Measurements from ENCODE around the gene KIF16B. TPM values are rescaled to one million over a fixed set of nuclear protein-coding genes. Genes with fewer than 3 reads are reported as not detected.

The KIF16B gene
- total and polyA plus RNA-seq, 2 experiments from 2014 or later, result 6.5 to 11.1 TPM

DNA sequence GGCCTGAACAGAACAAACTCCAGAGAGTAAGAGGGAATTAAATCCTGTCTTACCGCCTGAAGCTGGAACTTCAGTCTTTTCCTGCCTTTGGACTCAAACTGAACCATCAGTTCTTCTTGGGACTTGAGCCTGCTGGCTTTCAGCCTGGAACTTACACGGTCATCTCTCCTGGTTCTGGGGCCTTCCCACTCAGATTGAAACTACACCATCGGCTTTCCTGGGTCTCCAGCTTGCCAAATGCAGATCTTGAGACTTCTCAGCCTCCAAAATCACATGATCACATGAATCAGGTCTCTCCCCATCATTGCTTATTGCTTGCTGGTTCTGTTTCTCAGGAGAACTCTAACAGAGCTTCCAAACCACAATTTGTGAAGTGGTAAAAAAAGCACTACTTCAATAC, 276.3 kb downstream of the KIF16B start (continued):
- TF ChIP-seq, protein P1, sequence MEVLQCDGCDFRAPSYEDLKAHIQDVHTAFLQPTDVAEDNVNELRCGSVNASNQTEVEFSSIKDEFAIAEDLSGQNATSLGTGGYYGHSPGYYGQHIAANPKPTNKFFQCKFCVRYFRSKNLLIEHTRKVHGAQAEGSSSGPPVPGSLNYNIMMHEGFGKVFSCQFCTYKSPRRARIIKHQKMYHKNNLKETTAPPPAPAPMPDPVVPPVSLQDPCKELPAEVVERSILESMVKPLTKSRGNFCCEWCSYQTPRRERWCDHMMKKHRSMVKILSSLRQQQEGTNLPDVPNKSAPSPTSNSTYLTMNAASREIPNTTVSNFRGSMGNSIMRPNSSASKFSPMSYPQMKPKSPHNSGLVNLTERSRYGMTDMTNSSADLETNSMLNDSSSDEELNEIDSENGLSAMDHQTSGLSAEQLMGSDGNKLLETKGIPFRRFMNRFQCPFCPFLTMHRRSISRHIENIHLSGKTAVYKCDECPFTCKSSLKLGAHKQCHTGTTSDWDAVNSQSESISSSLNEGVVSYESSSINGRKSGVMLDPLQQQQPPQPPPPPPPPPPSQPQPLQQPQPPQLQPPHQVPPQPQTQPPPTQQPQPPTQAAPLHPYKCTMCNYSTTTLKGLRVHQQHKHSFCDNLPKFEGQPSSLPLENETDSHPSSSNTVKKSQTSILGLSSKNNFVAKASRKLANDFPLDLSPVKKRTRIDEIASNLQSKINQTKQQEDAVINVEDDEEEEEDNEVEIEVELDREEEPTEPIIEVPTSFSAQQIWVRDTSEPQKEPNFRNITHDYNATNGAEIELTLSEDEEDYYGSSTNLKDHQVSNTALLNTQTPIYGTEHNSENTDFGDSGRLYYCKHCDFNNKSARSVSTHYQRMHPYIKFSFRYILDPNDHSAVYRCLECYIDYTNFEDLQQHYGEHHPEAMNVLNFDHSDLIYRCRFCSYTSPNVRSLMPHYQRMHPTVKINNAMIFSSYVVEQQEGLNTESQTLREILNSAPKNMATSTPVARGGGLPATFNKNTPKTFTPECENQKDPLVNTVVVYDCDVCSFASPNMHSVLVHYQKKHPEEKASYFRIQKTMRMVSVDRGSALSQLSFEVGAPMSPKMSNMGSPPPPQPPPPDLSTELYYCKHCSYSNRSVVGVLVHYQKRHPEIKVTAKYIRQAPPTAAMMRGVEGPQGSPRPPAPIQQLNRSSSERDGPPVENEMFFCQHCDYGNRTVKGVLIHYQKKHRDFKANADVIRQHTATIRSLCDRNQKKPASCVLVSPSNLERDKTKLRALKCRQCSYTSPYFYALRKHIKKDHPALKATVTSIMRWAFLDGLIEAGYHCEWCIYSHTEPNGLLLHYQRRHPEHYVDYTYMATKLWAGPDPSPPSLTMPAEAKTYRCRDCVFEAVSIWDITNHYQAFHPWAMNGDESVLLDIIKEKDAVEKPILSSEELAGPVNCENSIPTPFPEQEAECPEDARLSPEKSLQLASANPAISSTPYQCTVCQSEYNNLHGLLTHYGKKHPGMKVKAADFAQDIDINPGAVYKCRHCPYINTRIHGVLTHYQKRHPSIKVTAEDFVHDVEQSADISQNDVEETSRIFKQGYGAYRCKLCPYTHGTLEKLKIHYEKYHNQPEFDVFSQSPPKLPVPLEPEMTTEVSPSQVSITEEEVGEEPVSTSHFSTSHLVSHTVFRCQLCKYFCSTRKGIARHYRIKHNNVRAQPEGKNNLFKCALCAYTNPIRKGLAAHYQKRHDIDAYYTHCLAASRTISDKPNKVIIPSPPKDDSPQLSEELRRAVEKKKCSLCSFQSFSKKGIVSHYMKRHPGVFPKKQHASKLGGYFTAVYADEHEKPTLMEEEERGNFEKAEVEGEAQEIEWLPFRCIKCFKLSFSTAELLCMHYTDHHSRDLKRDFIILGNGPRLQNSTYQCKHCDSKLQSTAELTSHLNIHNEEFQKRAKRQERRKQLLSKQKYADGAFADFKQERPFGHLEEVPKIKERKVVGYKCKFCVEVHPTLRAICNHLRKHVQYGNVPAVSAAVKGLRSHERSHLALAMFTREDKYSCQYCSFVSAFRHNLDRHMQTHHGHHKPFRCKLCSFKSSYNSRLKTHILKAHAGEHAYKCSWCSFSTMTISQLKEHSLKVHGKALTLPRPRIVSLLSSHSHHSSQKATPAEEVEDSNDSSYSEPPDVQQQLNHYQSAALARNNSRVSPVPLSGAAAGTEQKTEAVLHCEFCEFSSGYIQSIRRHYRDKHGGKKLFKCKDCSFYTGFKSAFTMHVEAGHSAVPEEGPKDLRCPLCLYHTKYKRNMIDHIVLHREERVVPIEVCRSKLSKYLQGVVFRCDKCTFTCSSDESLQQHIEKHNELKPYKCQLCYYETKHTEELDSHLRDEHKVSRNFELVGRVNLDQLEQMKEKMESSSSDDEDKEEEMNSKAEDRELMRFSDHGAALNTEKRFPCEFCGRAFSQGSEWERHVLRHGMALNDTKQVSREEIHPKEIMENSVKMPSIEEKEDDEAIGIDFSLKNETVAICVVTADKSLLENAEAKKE (CRISPR knock-in tag; IDR thresholded peaks at IDR 0.05), result no peak
- TF ChIP-seq POLR2AphosphoS5 (IDR thresholded peaks at IDR 0.05; ENCODE audit: low read depth) (no peak), ZNF331 (CRISPR knock-in tag; IDR thresholded peaks at IDR 0.05; ENCODE audit: low read depth) (no peak)

DNA sequence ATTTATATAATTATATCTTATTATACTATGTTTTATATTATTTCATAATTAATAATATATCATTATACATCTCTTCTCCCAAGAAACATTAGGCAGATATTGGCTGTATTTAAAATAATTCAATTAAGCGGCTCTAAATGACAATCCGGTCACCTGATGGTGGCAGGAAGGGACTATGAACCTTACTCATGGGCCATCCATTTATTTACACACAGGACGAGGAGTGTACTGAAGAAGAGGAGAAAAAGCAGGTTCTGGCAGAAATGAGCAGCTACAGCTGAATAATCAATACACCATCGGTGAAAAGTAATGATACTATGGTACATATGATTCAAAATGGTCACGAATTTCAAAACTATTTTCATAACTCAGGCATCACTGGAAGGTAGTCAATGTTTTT, 277.7 kb downstream of the KIF16B start:
- H2AFZ ChIP-seq, result no peak overlapping the region
- no peak overlapping the region for H3K4me2 ChIP-seq
- no peak overlapping the region for H3K27ac ChIP-seq (ENCODE audit: low read depth)
- no peaks in the 10 kb centered on the region for H3F3A ChIP-seq (replicated peaks; ENCODE audit: low read depth)
- no peak overlapping the region for H3K4me3 ChIP-seq
- no peak for ATAC-seq
- Mint-ChIP-seq H3K4me1 (peaks cover under 1% of the 10 kb centered on the region; the same call in 2 of the 3 replicates), H3K4me3 (no peak overlapping the region), H3K27ac (no peak overlapping the region), H3K9me3 (no peaks in the 10 kb centered on the region), H3K36me3 (ENCODE audit: low read depth) (peaks cover 6% of the 10 kb centered on the region; the same call in 2 of the 3 replicates), H3K27me3 (ENCODE audit: insufficient read depth, low read depth, poor library complexity) (no peaks in the 10 kb centered on the region)
- H3K9me2 ChIP-seq (ENCODE audit: insufficient read depth), result 0 out of 2 replicates have a peak, but pooled peaks cover 3% of the 10 kb centered on the region
- peaks cover 3% of the 10 kb centered on the region for H3K4me1 ChIP-seq (ENCODE audit: insufficient read depth)
- H4K20me1 ChIP-seq (replicated peaks; ENCODE audit: insufficient read depth), result no peaks in the 10 kb centered on the region
- no peaks in the 10 kb centered on the region for H3K79me2 ChIP-seq (replicated peaks; ENCODE audit: insufficient read depth)
- H3K27me3 ChIP-seq (ENCODE audit: insufficient read depth), result no peaks in the 10 kb centered on the region
- no peak for DNase-seq (ENCODE audit: low spot score)
- 0 out of 2 replicates have a peak, but pooled peaks cover 4% of the 10 kb centered on the region for H3K36me3 ChIP-seq (ENCODE audit: insufficient read depth)
- no peak for TF ChIP-seq ZNF331 (CRISPR knock-in tag; IDR thresholded peaks at IDR 0.05; ENCODE audit: low read depth)
- no peak for TF ChIP-seq ZNF114 (CRISPR knock-in tag; IDR thresholded peaks at IDR 0.05)
- no peak for TF ChIP-seq JUNB (IDR thresholded peaks at IDR 0.05; ENCODE audit: unreplicated experiment)
- TF ChIP-seq, protein P1 (CRISPR knock-in tag; IDR thresholded peaks at IDR 0.05), result no peak
- TF ChIP-seq EZH2phosphoT487 (IDR thresholded peaks at IDR 0.05; ENCODE audit: unreplicated experiment), result no peak
- no peak for TF ChIP-seq STAT1 (IDR thresholded peaks at IDR 0.05; ENCODE audit: unreplicated experiment)
- TF ChIP-seq, protein P2, sequence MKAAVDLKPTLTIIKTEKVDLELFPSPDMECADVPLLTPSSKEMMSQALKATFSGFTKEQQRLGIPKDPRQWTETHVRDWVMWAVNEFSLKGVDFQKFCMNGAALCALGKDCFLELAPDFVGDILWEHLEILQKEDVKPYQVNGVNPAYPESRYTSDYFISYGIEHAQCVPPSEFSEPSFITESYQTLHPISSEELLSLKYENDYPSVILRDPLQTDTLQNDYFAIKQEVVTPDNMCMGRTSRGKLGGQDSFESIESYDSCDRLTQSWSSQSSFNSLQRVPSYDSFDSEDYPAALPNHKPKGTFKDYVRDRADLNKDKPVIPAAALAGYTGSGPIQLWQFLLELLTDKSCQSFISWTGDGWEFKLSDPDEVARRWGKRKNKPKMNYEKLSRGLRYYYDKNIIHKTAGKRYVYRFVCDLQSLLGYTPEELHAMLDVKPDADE (IDR thresholded peaks at IDR 0.05), result no peak
- TF ChIP-seq CREB1 (CRISPR knock-in tag; IDR thresholded peaks at IDR 0.05; ENCODE audit: low read depth), result no peak
- TF ChIP-seq NANOG (IDR thresholded peaks at IDR 0.05; ENCODE audit: borderline replicate concordance), result no peak

Data from GM23338 (cell line).